ENCODE data around the gene SRPK1. TPM values are rescaled to one million over a fixed set of nuclear protein-coding genes. Genes with fewer than 3 reads are reported as not detected.

The SRPK1 gene
- total and polyA plus RNA-seq, 2 of the 8 experiments (the other 6 are each of a cell fraction or from before 2014, with no cell fraction given): 25.7 to 116 TPM

GRCh38 chr6:35842381-35842780 is 78.5 kb downstream of the SRPK1 start (continued):
- no peak for TF ChIP-seq E2F6 (IDR thresholded peaks at IDR 0.05)
- TF ChIP-seq TAF7 (optimal IDR thresholded peaks at IDR 0.05; ENCODE audit: borderline replicate concordance, low read depth, low read length): no peak
- TF ChIP-seq RBBP5 (IDR thresholded peaks at IDR 0.05; ENCODE audit: borderline replicate concordance, low read depth, low read length): no peak
